Keratinocyte (primary cell): ENCODE results near the gene ABCD3.

ENCODE experiments used
- EZH2 ChIP-seq: IDR thresholded peaks from one replicate; pipeline ENCODE4 v1.6.1; 2012; ENCODE audit warnings: inconsistent platforms, mild to moderate bottlenecking, low read length, moderate library complexity
- TF ChIP-seq, protein P1 (sequence below), 3 experiments: IDR thresholded peaks in 1 of 3; conservative IDR thresholded peaks in 1 of 3; optimal IDR thresholded peaks in 1 of 3; 2 replicates in 2 of 3; 3 replicates in 1 of 3; pipeline versions ENCODE3 to v1.5.1; 2011; ENCODE audit warnings: low read length in 3 of 3, mild to moderate bottlenecking in 3 of 3, moderate library complexity in 2 of 3, control low read depth in 1 of 3, inconsistent platforms in 1 of 3; ENCODE audit not compliant: insufficient read depth in 2 of 3; ENCODE audit errors: extremely low read depth in 1 of 3

DNA sequence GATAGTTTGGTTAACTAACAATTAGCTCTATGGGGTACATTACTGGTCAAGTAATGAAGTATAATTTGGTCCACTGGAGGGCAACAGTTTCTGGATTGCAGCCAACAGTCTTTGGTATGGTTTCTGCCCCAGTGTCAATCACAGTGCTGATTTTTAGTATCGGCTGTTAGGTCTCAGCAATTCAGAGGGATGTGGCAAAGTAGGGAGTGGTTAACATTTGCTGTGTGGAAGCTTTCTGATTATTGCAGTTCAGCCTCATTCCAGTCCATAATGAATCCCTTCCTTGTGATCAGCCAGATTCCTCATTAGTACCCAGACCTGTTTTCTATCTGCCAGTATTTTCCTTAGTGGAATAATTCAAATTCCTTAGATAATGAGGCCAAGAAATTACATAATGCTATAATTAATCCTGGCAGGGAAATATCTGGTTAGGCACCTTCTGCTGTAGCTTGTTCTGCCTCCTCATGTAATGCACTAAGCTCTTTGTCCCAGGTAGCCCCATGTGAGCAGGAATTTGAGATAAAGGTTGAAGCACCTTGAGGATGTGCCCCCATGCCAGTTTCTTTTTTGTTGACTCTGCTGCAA, 109.3 kb downstream of the ABCD3 start:
- TF ChIP-seq, protein P1, sequence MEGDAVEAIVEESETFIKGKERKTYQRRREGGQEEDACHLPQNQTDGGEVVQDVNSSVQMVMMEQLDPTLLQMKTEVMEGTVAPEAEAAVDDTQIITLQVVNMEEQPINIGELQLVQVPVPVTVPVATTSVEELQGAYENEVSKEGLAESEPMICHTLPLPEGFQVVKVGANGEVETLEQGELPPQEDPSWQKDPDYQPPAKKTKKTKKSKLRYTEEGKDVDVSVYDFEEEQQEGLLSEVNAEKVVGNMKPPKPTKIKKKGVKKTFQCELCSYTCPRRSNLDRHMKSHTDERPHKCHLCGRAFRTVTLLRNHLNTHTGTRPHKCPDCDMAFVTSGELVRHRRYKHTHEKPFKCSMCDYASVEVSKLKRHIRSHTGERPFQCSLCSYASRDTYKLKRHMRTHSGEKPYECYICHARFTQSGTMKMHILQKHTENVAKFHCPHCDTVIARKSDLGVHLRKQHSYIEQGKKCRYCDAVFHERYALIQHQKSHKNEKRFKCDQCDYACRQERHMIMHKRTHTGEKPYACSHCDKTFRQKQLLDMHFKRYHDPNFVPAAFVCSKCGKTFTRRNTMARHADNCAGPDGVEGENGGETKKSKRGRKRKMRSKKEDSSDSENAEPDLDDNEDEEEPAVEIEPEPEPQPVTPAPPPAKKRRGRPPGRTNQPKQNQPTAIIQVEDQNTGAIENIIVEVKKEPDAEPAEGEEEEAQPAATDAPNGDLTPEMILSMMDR (optimal IDR thresholded peaks at IDR 0.05 in 1 of 3, IDR thresholded peaks at IDR 0.05 in 1 of 3, conservative IDR thresholded peaks at IDR 0.05 in 1 of 3; ENCODE audit: extremely low read depth in 1 of 3, insufficient read depth in 2 of 3, low read length in 3 of 3) = no peak
- no peak for TF ChIP-seq EZH2
